NB4 (cell line): ENCODE data around the gene KCNJ10.

Experiments
- MAX ChIP-seq: IDR thresholded peaks from 2 replicates; pipeline ENCODE4 v1.6.1; 2011; ENCODE audit warnings: low read depth, low read length
- MYC ChIP-seq: IDR thresholded peaks from 2 replicates; pipeline ENCODE4 v1.6.1; 2011; ENCODE audit warnings: low read depth, low read length
- POLR2A ChIP-seq: IDR thresholded peaks from 2 replicates; pipeline ENCODE4 v1.6.1; 2011; ENCODE audit warnings: mild to moderate bottlenecking; ENCODE audit not compliant: insufficient read length; ENCODE audit errors: extremely low read depth
- TF ChIP-seq, protein P1 (sequence below): IDR thresholded peaks from one replicate; pipeline ENCODE4 v1.5.1; 2012; ENCODE audit warnings: low read depth, low read length

GRCh38 chr1:159980076-159980475 is 89.9 kb downstream of the KCNJ10 start:
- TF ChIP-seq, protein P1, sequence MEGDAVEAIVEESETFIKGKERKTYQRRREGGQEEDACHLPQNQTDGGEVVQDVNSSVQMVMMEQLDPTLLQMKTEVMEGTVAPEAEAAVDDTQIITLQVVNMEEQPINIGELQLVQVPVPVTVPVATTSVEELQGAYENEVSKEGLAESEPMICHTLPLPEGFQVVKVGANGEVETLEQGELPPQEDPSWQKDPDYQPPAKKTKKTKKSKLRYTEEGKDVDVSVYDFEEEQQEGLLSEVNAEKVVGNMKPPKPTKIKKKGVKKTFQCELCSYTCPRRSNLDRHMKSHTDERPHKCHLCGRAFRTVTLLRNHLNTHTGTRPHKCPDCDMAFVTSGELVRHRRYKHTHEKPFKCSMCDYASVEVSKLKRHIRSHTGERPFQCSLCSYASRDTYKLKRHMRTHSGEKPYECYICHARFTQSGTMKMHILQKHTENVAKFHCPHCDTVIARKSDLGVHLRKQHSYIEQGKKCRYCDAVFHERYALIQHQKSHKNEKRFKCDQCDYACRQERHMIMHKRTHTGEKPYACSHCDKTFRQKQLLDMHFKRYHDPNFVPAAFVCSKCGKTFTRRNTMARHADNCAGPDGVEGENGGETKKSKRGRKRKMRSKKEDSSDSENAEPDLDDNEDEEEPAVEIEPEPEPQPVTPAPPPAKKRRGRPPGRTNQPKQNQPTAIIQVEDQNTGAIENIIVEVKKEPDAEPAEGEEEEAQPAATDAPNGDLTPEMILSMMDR: no peak
- TF ChIP-seq MAX (no peak), POLR2A (no peak), MYC (no peak)
